IPS DF 6.9 (cell line): ENCODE results near the gene MGAT3.

ENCODE experiments used
- DNase-seq: peaks from one replicate; pipeline ENCODE4 v3.0.0-alpha.2; 2013; ENCODE audit warnings: low read depth, low spot score
- H3K27ac ChIP-seq: one replicate; pipeline ENCODE4 v1.5.1; 2013; ENCODE audit warnings: low read length, control low read depth
- H3K27me3 ChIP-seq: 2 replicates; pipeline ENCODE4 v1.6.1; 2013; ENCODE audit warnings: mild to moderate bottlenecking, low read length; ENCODE audit not compliant: control insufficient read depth, insufficient read depth
- H3K36me3 ChIP-seq: 2 replicates; pipeline ENCODE4 v1.6.1; 2013; ENCODE audit warnings: low read length; ENCODE audit not compliant: control insufficient read depth, insufficient read depth
- H3K4me1 ChIP-seq: 2 replicates; pipeline ENCODE4 v1.6.1; 2013; ENCODE audit warnings: low read length; ENCODE audit not compliant: control insufficient read depth, insufficient read depth
- H3K4me3 ChIP-seq: 2 replicates; pipeline ENCODE4 v1.5.1; 2013; ENCODE audit warnings: mild to moderate bottlenecking, low read length
- H3K9me3 ChIP-seq: 2 replicates; pipeline ENCODE4 v1.6.1; 2013; ENCODE audit warnings: low read length, inconsistent platforms; ENCODE audit not compliant: control insufficient read depth, insufficient read depth
- WGBS: extraction: QIAGEN DNeasy Blood & Tissue Kit; methylation state at CpG from one replicate; pipeline ENCODE4 v1.1.7; 2013; ENCODE audit warnings: mixed read lengths, missing lambda C conversion rate; ENCODE audit not compliant: insufficient read length, insufficient coverage; 5-methylcytosine and 5-hydroxymethylcytosine counted together

MGAT3 gene

GRCh38 chr22:39459681-39460080, 2.9 kb downstream of the MGAT3 start:
- DNase-seq, result no peak
- Histone ChIP-seq H3K27ac (no peak overlapping the region), H3K4me3 (no peak overlapping the region), H3K36me3 (no peaks in the 10 kb centered on the region), H3K4me1 (peaks cover 6% of the 10 kb centered on the region; the same call in 1 of the 2 replicates), H3K9me3 (no peaks in the 10 kb centered on the region), H3K27me3 (peaks cover 5% of the 10 kb centered on the region; the same call in 1 of the 2 replicates)
- WGBS, result no CpG with 5 or more reads among the region's 11 CpGs

- no peak for DNase-seq
- 100% methylated on average over 1 of the region's 13 CpGs for WGBS
- H3K27ac ChIP-seq, result no peak overlapping the region
Observed at GRCh38 chr22:39462443-39463221, 5.8 kb downstream of the MGAT3 start.

GRCh38 chr22:39463277-39463676, 6.5 kb downstream of the MGAT3 start:
- Histone ChIP-seq H3K4me1 (peaks cover 2% of the 10 kb centered on the region; the same call in 1 of the 2 replicates), H3K9me3 (no peaks in the 10 kb centered on the region), H3K27me3 (peaks cover 2% of the 10 kb centered on the region; the same call in 1 of the 2 replicates), H3K27ac (no peak overlapping the region), H3K36me3 (no peaks in the 10 kb centered on the region), H3K4me3 (no peak overlapping the region)
- DNase-seq, result no peak
- no CpG with 5 or more reads among the region's 6 CpGs for WGBS

More at GRCh38 chr22:39462443-39463221, 5.8 kb downstream of the MGAT3 start:
- Histone ChIP-seq H3K9me3 (no peaks in the 10 kb centered on the region), H3K4me3 (no peak overlapping the region), H3K4me1 (peaks cover 4% of the 10 kb centered on the region; the same call in 1 of the 2 replicates), H3K36me3 (no peaks in the 10 kb centered on the region), H3K27me3 (peaks cover 4% of the 10 kb centered on the region; the same call in 1 of the 2 replicates)

- Histone ChIP-seq H3K4me3 (no peak overlapping the region), H3K27me3 (no peaks in the 10 kb centered on the region), H3K9me3 (no peaks in the 10 kb centered on the region), H3K4me1 (peaks cover 1% of the 10 kb centered on the region; the same call in 1 of the 2 replicates), H3K27ac (no peak overlapping the region), H3K36me3 (no peaks in the 10 kb centered on the region)
- no peak for DNase-seq
- no CpG with 5 or more reads among the region's 10 CpGs for WGBS
Observed at GRCh38 chr22:39463931-39464390, 7.1 kb downstream of the MGAT3 start.

GRCh38 chr22:39466228-39467006, 9.6 kb downstream of the MGAT3 start:
- Histone ChIP-seq H3K4me3 (no peak overlapping the region), H3K4me1 (peaks cover 15% of the 10 kb centered on the region), H3K27ac (no peak overlapping the region), H3K36me3 (no peaks in the 10 kb centered on the region), H3K27me3 (no peaks in the 10 kb centered on the region), H3K9me3 (no peaks in the 10 kb centered on the region)
- no peak for DNase-seq
- no CpG with 5 or more reads among the region's 21 CpGs for WGBS

GRCh38 chr22:39467390-39467895, 10.6 kb downstream of the MGAT3 start:
- H3K4me1 ChIP-seq, result peaks cover 19% of the 10 kb centered on the region

GRCh38 chr22:39468487-39469325, 11.9 kb downstream of the MGAT3 start:
- Histone ChIP-seq H3K27ac (no peak overlapping the region), H3K27me3 (no peaks in the 10 kb centered on the region), H3K9me3 (no peaks in the 10 kb centered on the region), H3K4me1 (peaks cover 20% of the 10 kb centered on the region), H3K36me3 (no peaks in the 10 kb centered on the region), H3K4me3 (no peak overlapping the region)
- no CpG with 5 or more reads among the region's 18 CpGs for WGBS
- no peak for DNase-seq

More at GRCh38 chr22:39467390-39467895, 10.6 kb downstream of the MGAT3 start:
- Histone ChIP-seq H3K9me3 (no peaks in the 10 kb centered on the region), H3K4me3 (no peak overlapping the region), H3K36me3 (no peaks in the 10 kb centered on the region), H3K27me3 (no peaks in the 10 kb centered on the region), H3K27ac (no peak overlapping the region)
- DNase-seq, result no peak
- WGBS, result no CpG with 5 or more reads among the region's 17 CpGs

- no peaks in the 10 kb centered on the region for H3K27me3 ChIP-seq
- H3K27ac ChIP-seq, result no peak overlapping the region
- WGBS, result no CpG with 5 or more reads among the region's 6 CpGs
- H3K36me3 ChIP-seq, result no peaks in the 10 kb centered on the region
- H3K9me3 ChIP-seq, result no peaks in the 10 kb centered on the region
- no peak overlapping the region for H3K4me3 ChIP-seq
- no peak for DNase-seq
- peaks cover 23% of the 10 kb centered on the region for H3K4me1 ChIP-seq
Observed at GRCh38 chr22:39469326-39469680, 12.5 kb downstream of the MGAT3 start.

GRCh38 chr22:39469681-39470450, 13.1 kb downstream of the MGAT3 start:
- H3K4me3 ChIP-seq, result no peak overlapping the region
- no peak for DNase-seq
- H3K27me3 ChIP-seq, result no peaks in the 10 kb centered on the region
- H3K27ac ChIP-seq, result no peak overlapping the region
- H3K36me3 ChIP-seq, result no peaks in the 10 kb centered on the region
- H3K9me3 ChIP-seq, result no peaks in the 10 kb centered on the region
- H3K4me1 ChIP-seq, result peaks cover 25% of the 10 kb centered on the region
- WGBS, result no CpG with 5 or more reads among the region's 26 CpGs
